DOHH2 (cell line): Measurements from ENCODE around the gene TLR9.

Experiments
- H3F3A ChIP-seq: fragments of 200-600 bp; sonication (generic), shearing (Covaris generic); 2 replicates; pipeline ENCODE4 v1.6.0; 2016; ENCODE audit warnings: antibody characterized with exemption, mild to moderate bottlenecking; ENCODE audit not compliant: control insufficient read depth, insufficient read depth
- H3K27ac ChIP-seq: fragments of 200-600 bp; sonication (generic); 2 replicates; pipeline ENCODE4 v1.5.1; 2014; ENCODE audit warnings: low read depth, mild to moderate bottlenecking, low read length, moderate library complexity
- H3K27me3 ChIP-seq: fragments of 200-600 bp; sonication (generic); 2 replicates; pipeline ENCODE4 v1.6.1; 2014; ENCODE audit warnings: mild to moderate bottlenecking, low read length, mixed read lengths; ENCODE audit not compliant: control insufficient read depth
- H3K36me3 ChIP-seq: fragments of 200-600 bp; sonication (generic); 2 replicates; pipeline ENCODE4 v1.6.1; 2014; ENCODE audit warnings: mild to moderate bottlenecking, low read length, moderate library complexity, mixed read lengths; ENCODE audit not compliant: control insufficient read depth
- H3K4me1 ChIP-seq: fragments of 200-600 bp; sonication (generic); 2 replicates; pipeline ENCODE4 v1.6.1; 2014; ENCODE audit warnings: mild to moderate bottlenecking, low read length, mixed read lengths; ENCODE audit not compliant: control insufficient read depth
- H3K4me2 ChIP-seq: fragments of 200-600 bp; sonication (generic); 2 replicates; pipeline ENCODE4 v1.6.0; 2014; ENCODE audit warnings: mild to moderate bottlenecking, low read length, moderate library complexity
- H3K4me3 ChIP-seq: fragments of 200-600 bp; sonication (generic); 2 replicates; pipeline ENCODE4 v1.5.1; 2014; ENCODE audit warnings: mild to moderate bottlenecking, low read length, mixed read lengths
- H3K79me2 ChIP-seq: fragments of 200-600 bp; sonication (generic); 2 replicates; pipeline ENCODE4 v1.6.1; 2014; ENCODE audit warnings: mild to moderate bottlenecking, low read length, mixed read lengths; ENCODE audit not compliant: control insufficient read depth
- H3K9me2 ChIP-seq: fragments of 200-600 bp; sonication (generic); replicated peaks from 2 replicates; pipeline ENCODE4 v1.6.1; 2014; ENCODE audit warnings: mild to moderate bottlenecking, low read length, mixed read lengths; ENCODE audit not compliant: control insufficient read depth
- H3K9me3 ChIP-seq: fragments of 200-600 bp; sonication (generic); 2 replicates; pipeline ENCODE4 v1.6.1; 2014; ENCODE audit warnings: antibody characterized with exemption, low read length, mixed read lengths; ENCODE audit not compliant: control insufficient read depth, insufficient read depth
- H4K20me1 ChIP-seq: fragments of 200-600 bp; sonication (generic); 2 replicates; pipeline ENCODE4 v1.6.0; 2014; ENCODE audit warnings: low read depth, mild to moderate bottlenecking, antibody characterized with exemption, low read length, moderate library complexity; ENCODE audit not compliant: control insufficient read depth, insufficient read depth
- CTCF ChIP-seq: fragments of 200-600 bp; sonication (generic); IDR thresholded peaks from one replicate; pipeline ENCODE4 v1.5.1; 2014; ENCODE audit warnings: antibody characterized with exemption, mild to moderate bottlenecking, low read depth, low read length; ENCODE audit not compliant: poor library complexity, severe bottlenecking
- EZH2phosphoT487 ChIP-seq: fragments of 200-600 bp; sonication (generic); IDR thresholded peaks from 2 replicates; pipeline ENCODE4 v1.6.1; 2017; ENCODE audit warnings: borderline replicate concordance, mild to moderate bottlenecking, antibody characterized with exemption, low read length, moderate library complexity, mixed read lengths

TLR9 gene

GRCh38 chr3:52210550-52211046 lies 14.8 kb downstream of the TLR9 start:
- no peaks in the 10 kb centered on the region for H3K4me1 ChIP-seq
- H3K27ac ChIP-seq = no peak overlapping the region
- no peaks in the 10 kb centered on the region for H4K20me1 ChIP-seq
- no peaks in the 10 kb centered on the region for H3K9me2 ChIP-seq
- TF ChIP-seq CTCF = no peak
- TF ChIP-seq EZH2phosphoT487 = no peak
- H3K4me3 ChIP-seq = no peak overlapping the region
- no peak overlapping the region for H3K4me2 ChIP-seq
- no peaks in the 10 kb centered on the region for H3K27me3 ChIP-seq
- peaks cover 93% of the 10 kb centered on the region for H3K36me3 ChIP-seq
- no peaks in the 10 kb centered on the region for H3K79me2 ChIP-seq
- no peaks in the 10 kb centered on the region for H3K9me3 ChIP-seq
- peaks cover 15% of the 10 kb centered on the region for H3F3A ChIP-seq

GRCh38 chr3:52210037-52210436 lies 15.4 kb downstream of the TLR9 start:
- H3K4me1 ChIP-seq = no peaks in the 10 kb centered on the region
- TF ChIP-seq CTCF (no peak), EZH2phosphoT487 (no peak)
- H4K20me1 ChIP-seq = no peaks in the 10 kb centered on the region
- H3K27ac ChIP-seq = no peak overlapping the region
- H3K9me3 ChIP-seq = no peaks in the 10 kb centered on the region
- H3K27me3 ChIP-seq = no peaks in the 10 kb centered on the region
- no peaks in the 10 kb centered on the region for H3K9me2 ChIP-seq
- H3K4me3 ChIP-seq = no peak overlapping the region
- H3K4me2 ChIP-seq = no peak overlapping the region
- H3K79me2 ChIP-seq = no peaks in the 10 kb centered on the region
- H3K36me3 ChIP-seq = peaks cover 93% of the 10 kb centered on the region
- H3F3A ChIP-seq = peaks cover 15% of the 10 kb centered on the region

GRCh38 chr3:52208556-52208955 lies 16.9 kb downstream of the TLR9 start:
- TF ChIP-seq EZH2phosphoT487 (no peak), CTCF (no peak)
- Histone ChIP-seq H3K79me2 (no peaks in the 10 kb centered on the region), H3K9me3 (no peaks in the 10 kb centered on the region), H3F3A (peaks cover 4% of the 10 kb centered on the region), H3K27me3 (no peaks in the 10 kb centered on the region), H3K4me2 (no peak overlapping the region), H3K36me3 (peaks cover 93% of the 10 kb centered on the region), H3K4me3 (no peak overlapping the region), H4K20me1 (no peaks in the 10 kb centered on the region), H3K27ac (no peak overlapping the region), H3K9me2 (no peaks in the 10 kb centered on the region), H3K4me1 (no peaks in the 10 kb centered on the region)
